Stimulated activated naive CD4-positive, alpha-beta T cell treated with Interleukin-2 at 50 U/mL for 16 hours (primary cell): ENCODE measurements around the gene PHETA2.
"Not testable (repeated sequence)": the region's sequence is repeated elsewhere in the genome, so short reads cannot be mapped to it uniquely, and the experiment has no call there.

Source experiments
- DNase-seq: peaks from one replicate; lab custom pipeline; 2025; lab: John Stamatoyannopoulos, UW

PHETA2 gene

DNA sequence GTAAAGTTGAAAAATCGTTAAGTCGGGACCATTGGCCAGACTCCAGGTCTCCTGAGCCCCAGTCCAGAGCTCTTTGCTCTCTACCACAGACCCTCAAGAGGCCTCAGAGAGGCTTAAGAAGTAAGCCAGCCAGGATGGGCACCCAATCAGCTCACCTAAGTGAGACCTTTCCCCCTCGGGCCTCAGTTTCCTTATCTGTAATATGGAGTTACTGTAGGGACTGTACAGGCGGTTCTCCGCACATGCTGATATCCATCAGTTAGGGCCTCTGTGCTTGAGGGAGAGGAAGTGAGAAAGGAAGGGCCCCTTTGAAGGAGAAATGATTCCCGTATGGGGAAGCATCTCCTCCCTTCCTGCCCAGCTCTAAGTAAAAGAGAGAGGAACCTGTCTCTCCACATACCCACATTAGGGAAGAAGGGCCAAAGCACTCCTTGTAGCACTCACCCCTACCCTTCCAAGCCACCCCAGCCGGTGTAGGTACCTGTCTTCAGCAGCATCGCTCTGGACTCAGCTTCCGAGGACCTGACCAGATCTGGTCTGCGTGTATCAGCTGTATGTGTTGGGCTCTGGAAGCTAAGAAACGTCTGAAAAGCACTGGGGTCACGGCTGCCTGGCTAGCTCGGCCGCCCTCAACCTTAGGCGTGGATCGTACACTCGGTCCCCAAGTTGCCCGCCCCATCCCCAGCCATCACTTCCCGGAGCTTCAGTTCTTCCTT is 4.1 kb upstream of the PHETA2 start:
- DNase-seq = no peak

DNA sequence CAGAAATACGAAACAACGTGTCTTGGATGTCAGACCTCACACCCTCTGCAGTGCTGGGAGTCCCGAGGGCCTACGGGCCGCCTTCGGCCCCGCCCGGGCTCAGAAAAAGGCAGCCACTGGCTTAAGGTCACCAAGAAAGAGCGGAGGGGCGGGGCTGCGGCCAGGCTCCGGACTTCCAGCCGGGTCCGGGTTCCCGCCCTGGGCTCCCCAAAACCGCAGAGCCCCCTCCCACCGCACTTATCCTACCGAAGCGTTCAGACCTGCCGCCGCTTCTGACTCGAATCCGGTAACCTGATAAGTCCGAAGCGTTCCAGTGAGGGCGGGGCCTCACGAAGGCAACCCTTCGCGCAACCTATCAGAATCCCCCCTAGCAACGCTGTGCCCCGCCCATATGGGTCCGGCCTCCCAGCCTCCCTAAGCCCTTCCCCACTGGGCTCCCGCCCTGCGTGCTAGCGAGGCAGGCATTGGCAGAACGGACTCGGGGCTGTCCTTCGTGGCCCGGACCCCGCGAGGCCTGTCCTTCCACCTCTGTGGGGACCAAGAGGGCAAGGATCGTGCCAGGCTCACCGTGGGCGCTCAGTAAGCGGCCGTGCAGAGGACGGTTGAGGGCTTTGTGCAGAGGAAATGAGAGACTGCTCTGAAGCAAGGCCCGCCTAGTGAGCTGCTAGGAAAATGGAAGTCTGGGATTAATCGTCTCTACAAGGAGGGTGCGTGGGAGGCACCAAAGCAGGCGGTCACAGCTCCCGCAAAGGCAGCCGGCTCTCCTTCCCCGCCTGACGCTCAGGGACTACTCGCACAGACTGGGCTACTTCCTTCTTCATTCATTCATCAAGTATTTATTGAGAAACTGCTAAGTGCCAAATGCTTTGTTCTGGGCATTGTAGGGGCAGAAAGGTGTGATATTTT is 3.3 kb upstream of the PHETA2 start, which contains the start of gene NAGA:
NAGA (minus strand) TSS at position 296 of the 906 bp plus-strand sequence. CDS start 515 bp downstream, outside the sequence.
- peak; percentile 92 for DNase-seq

DNA sequence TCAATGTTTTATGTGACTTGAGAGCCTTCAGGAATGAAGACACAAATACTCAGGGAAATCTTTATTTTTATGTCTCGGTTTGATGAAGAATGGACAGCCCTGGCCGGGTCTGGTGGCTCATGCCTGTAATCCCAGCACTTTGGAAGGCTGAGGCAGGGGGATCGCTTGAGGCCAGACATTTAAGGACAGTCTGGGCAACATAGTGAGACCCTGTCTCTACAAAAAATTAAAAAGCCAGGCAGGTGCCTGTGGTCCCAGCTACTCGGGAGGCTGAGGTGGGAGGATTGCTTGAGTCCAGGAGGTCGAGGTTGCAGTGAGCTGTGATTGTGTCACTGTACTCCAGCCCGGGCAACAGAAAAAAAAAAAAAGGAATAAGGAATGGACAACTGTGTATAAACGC is 2.5 kb upstream of the PHETA2 start:
- not testable (repeated sequence) for DNase-seq

DNA sequence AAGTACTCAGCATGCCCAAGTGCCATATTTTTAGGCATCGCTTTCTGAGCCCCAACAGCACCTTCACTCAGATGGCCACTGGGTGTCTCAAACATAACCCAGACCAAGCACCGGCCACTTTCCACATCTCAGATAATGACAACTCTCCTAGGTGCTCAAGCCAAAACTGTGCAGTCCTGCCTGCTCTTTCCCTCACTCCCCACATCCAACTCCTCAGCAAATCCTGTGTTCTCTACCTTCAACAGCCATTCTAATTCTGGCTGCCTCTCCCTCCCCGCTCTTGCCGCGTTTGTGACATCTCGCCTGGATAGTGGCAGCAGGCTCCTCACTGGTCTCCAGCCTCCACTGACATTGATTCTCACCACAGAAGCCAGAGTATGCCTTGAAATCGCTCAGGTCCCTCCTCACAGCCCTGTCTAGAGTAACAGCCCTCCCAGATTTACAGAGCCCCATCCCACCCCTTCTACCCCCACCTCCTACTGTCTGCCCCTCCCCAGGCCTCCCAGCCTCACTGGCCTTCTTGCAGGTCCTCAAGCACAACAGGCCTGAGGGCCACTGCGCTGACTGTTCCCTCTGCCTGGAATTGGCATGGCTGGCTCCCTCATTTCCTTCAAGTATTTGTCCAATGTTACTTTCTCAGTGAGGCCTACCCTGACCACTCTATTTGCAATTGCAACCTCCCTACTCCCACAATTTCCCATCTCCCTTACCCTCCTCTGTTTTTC is 1.3 kb upstream of the PHETA2 start:
- no peak for DNase-seq

DNA sequence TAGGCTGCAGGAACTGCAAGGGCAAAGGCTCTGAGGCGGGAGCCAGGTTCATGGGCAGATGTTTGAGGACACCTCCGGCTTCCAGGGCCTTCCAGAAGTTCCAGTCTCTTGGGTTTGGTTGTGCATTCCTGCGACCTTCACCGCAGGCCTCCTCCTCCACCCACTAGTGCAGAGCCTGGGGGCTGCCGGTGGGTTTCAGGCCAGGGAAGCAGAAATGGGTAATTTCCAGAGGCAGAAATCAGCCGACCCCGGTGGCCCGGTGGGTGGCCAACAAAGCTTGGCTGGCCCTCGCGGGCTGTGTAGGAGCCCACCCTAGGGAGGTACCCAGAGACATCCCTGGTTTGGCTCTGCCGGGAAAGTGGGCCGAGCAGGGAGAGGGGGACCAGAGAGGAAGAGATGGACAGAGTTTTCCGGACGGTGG is 417 bp upstream of the PHETA2 start:
- DNase-seq = no peak

DNA sequence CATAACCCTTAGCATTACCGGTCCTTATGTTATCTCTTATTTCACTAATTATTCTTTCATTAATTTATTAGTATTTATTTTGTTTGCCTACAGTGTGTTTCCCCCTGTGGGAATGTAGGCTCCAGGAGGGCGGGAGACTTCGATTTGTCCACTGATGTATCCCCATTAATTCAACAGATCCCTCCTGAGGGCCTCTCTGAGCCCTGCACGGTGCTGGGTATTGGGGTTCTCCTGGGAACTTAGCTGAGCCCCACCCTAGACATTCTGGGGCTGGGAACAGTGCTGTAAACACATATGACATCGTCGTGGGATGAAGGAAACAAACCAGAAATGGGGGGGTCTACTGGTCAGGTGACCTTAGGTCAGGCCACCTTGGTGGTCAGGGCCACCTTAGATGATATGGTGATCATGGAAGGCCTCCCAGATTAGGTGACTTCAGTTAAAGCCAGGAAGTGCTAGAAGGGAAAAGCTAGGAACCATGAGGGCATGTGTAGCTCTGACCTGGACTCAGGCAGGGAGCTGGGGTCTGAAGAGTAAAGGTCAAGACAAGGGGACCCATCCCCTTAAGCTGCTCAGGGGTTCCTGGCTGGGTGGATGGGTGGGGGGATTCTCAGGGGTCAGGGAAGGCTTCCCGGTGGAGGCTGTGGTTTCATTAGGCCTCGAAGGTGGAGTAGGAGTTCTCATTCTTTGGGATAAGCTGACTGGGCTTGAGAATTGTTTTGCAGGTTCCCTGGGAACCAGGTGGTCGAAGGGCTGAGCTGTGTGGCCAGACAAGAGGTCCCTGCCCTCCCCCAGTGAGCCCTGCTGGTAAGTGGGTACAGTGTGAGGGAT is 1.0 kb downstream of the PHETA2 start:
- DNase-seq = no peak

DNA sequence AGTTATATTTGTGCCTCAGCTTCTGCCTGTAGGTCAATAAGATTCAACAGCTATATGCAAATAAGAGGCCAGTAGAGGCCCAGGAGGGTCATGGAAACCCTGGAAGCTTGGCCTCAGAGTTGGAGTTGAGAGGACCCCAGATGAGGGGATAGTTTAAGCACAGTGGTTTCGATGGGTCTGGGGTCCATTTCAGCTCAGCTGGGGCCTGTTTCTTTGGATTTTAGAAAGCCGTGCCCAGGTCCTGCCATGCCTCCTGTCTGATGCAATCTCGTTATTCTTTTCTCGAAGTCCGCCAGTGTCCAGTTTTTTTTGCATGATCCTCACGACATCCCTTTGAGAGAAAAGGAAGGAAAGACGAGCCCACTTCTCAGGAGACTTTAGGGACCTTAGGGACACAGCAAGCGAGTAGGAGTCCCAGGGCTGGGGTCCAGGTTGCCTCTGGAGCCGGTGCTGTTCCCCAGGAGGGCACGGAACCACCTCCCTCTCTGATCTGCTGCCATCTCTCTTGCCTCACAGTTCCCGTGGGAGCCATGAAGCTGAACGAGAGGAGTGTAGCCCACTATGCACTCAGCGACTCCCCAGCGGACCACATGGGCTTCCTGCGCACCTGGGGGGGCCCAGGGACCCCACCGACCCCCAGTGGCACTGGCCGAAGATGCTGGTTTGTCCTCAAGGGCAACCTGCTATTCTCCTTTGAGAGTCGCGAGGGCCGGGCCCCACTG is 2.9 kb downstream of the PHETA2 start:
- no peak for DNase-seq

DNA sequence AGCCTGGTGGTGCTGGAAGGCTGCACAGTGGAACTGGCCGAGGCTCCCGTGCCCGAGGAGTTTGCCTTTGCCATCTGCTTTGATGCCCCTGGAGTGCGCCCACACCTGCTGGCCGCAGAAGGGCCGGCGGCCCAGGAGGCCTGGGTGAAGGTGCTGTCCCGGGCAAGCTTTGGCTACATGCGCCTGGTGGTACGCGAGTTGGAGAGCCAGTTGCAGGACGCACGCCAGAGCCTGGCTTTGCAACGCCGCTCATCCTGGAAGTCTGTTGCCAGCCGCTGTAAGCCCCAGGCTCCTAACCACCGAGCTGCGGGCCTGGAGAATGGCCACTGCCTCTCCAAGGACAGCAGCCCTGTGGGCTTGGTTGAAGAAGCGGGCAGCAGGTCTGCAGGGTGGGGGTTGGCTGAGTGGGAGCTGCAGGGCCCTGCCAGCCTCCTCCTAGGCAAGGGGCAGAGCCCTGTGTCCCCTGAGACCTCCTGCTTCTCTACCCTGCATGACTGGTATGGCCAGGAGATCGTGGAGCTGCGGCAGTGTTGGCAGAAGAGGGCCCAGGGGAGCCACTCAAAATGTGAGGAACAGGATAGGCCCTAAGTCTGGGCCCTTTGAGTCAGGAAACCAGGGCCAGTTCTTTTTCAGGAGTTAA is 3.6 kb downstream of the PHETA2 start:
- DNase-seq = no peak

- DNase-seq = no peak
Observed at GRCh38 chr22:42078469-42079318, 4.6 kb downstream of the PHETA2 start.

- peak; percentile 97 for DNase-seq
Observed at GRCh38 chr22:42079319-42080251, 5.5 kb downstream of the PHETA2 start, which contains the start of gene SMDT1. SMDT1 (plus strand) TSS chr22:42079700; CDS start chr22:42079769, 69 bp downstream.

GRCh38 chr22:42080287-42080686 is 6.2 kb downstream of the PHETA2 start:
- no peak for DNase-seq

GRCh38 chr22:42083119-42083518 is 9.1 kb downstream of the PHETA2 start:
- DNase-seq = no peak

GRCh38 chr22:42084874-42085273 is 10.8 kb downstream of the PHETA2 start:
- no peak for DNase-seq

GRCh38 chr22:42086051-42086450 is 12.0 kb downstream of the PHETA2 start:
- DNase-seq = no peak

- DNase-seq = peak; percentile 99
Observed at GRCh38 chr22:42090596-42091454, 16.8 kb downstream of the PHETA2 start, which contains the start of gene NDUFA6. NDUFA6 (minus strand) TSS chr22:42090772; CDS start chr22:42090744, 28 bp downstream.

- DNase-seq = no peak
Observed at GRCh38 chr22:42091455-42091782, 17.4 kb downstream of the PHETA2 start.

DNA sequence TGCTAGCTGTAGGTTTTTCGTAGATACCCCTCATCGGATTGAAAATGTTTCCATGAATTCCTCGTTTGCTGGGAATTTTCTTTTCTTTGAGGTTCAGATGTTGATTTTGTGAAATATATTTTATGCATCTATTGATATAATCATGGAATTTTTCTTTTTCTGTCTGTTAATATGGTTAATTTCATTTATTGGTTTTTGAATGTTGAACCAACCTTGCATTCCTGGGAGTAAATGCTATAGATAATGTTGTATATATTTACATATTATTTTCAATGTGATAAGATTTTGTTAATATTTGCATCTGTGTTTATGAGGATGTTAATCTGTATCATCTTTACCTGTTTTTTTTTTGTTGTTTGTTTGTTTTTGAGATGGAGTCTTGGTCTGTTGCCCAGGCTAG is 27.2 kb downstream of the PHETA2 start:
- no peak for DNase-seq
